ENCODE measurements around the gene FAM219B.
"Not testable (repeated sequence)": the region's sequence is repeated elsewhere in the genome, so short reads cannot be mapped to it uniquely, and the experiment has no call there.

The FAM219B gene

GRCh38 chr15:74906450-74907162, at the start of gene FAM219B:
TSS of gene FAM219B (minus strand) at chr15:74906851. CDS start at chr15:74906800, 51 bp downstream.
- DNase-seq: peak; percentile 43 to 68 (median 58)

GRCh38 chr15:74955796-74956647, 49.4 kb upstream of the FAM219B start:
- peak; percentile 12 to 64 (median 46) for DNase-seq

GRCh38 chr15:74955017-74955416, 48.4 kb upstream of the FAM219B start:
- no peak for DNase-seq

GRCh38 chr15:74954515-74954914, 47.9 kb upstream of the FAM219B start:
- no peak for DNase-seq

GRCh38 chr15:74951006-74951405, 44.4 kb upstream of the FAM219B start:
- no peak for DNase-seq

GRCh38 chr15:74950078-74950908, 43.6 kb upstream of the FAM219B start:
- DNase-seq: peak; percentile 47 to 84 (median 63)

- peak; percentile 85 to 92 (median 88) for DNase-seq
These were observed 31.1 kb upstream of the FAM219B start, which contains the start of gene COX5A for GRCh38 chr15:74937590-74938371. TSS of gene COX5A (minus strand) at chr15:74938073. CDS start at chr15:74938014, 59 bp downstream.

- DNase-seq: no peak
These were observed 30.6 kb upstream of the FAM219B start for GRCh38 chr15:74937272-74937589.

GRCh38 chr15:74935193-74935592, 28.5 kb upstream of the FAM219B start:
- not testable (repeated sequence) for DNase-seq

- no peak for DNase-seq
These were observed 26.9 kb upstream of the FAM219B start for GRCh38 chr15:74933573-74933972.

- no peak for DNase-seq
These were observed 22.1 kb upstream of the FAM219B start for GRCh38 chr15:74928771-74929198.

GRCh38 chr15:74924525-74924924, 17.9 kb upstream of the FAM219B start:
- DNase-seq: no peak

- no peak for DNase-seq
These were observed 13.8 kb upstream of the FAM219B start for GRCh38 chr15:74920456-74920855.

- DNase-seq: no peak
These were observed 11.0 kb upstream of the FAM219B start for GRCh38 chr15:74917676-74918075.

- DNase-seq: not testable (repeated sequence)
These were observed 7.1 kb upstream of the FAM219B start for GRCh38 chr15:74913799-74914198.

- no peak for DNase-seq
These were observed 6.4 kb upstream of the FAM219B start for GRCh38 chr15:74913041-74913440.

- DNase-seq: no peak
These were observed 2.0 kb upstream of the FAM219B start for GRCh38 chr15:74908635-74909034.

- DNase-seq: no peak
These were observed 666 bp upstream of the FAM219B start for GRCh38 chr15:74907163-74907870.

- DNase-seq: peak in 3 of 6 experiments; percentile 22 to 68 (median 44)
These were observed 593 bp downstream of the FAM219B start for GRCh38 chr15:74906067-74906449.

GRCh38 chr15:74904190-74904805, 2.4 kb downstream of the FAM219B start:
- DNase-seq: no peak

GRCh38 chr15:74903676-74904075, 3.0 kb downstream of the FAM219B start:
- DNase-seq: no peak
